ENCODE measurements around the gene KCNMA1.

Gene KCNMA1

GRCh38 chr10:77409697-77410471 lies 227.7 kb downstream of the KCNMA1 start:
- peaks cover 3% of the 10 kb centered on the region for H3K4me1 ChIP-seq (ENCODE audit: control insufficient read depth, insufficient read depth, low read length)
- H3K9ac ChIP-seq (ENCODE audit: low read depth, low read length): no peak overlapping the region
- no peaks in the 10 kb centered on the region for H3K27me3 ChIP-seq (ENCODE audit: control insufficient read depth, insufficient read depth, low read length)
- no peaks in the 10 kb centered on the region for H3K9me3 ChIP-seq (ENCODE audit: control insufficient read depth, insufficient read depth, low read length)
- no peaks in the 10 kb centered on the region for H3K36me3 ChIP-seq (ENCODE audit: control insufficient read depth, insufficient read depth, low read length)
- H3K4me3 ChIP-seq (ENCODE audit: low read depth, low read length): no peak overlapping the region

- H3K4me3 ChIP-seq (ENCODE audit: low read depth, low read length): no peak overlapping the region
- peaks cover 3% of the 10 kb centered on the region for H3K4me1 ChIP-seq (ENCODE audit: control insufficient read depth, insufficient read depth, low read length)
- H3K36me3 ChIP-seq (ENCODE audit: control insufficient read depth, insufficient read depth, low read length): no peaks in the 10 kb centered on the region
Measured at GRCh38 chr10:77408259-77408658, 229.3 kb downstream of the KCNMA1 start.

DNA sequence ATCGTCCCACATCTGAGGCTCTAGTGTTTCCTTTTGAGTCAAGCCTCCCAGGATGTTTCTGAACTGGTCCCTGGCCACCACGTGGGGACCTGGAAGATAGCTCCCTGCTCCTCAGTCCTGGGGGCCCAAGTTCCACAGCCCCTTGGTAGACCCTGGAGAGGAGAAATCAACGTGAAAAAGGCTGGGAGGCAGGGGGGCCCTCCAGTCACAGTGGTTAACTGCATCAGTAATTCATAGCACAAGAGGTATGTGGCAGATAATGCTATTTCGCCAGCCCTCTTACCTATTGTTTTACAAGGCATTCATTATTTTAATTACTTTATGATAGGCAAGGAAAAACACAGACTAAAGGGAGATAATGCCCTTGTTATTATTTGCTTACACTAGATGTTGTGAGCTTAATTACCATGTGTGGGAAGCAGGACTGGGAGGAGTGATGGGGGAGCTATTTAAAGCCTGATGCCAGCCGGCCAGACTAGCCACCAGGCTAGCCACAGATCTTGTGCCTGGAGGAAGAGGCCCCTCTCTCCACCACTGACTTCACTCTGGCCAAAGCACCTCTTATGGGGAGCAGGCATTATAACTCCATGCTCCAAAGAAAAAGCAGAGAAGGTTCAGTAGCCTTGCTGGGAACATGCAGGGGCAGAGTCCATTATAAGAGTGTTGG lies 230.7 kb downstream of the KCNMA1 start:
- no peaks in the 10 kb centered on the region for H3K36me3 ChIP-seq (ENCODE audit: control insufficient read depth, insufficient read depth, low read length)
- H3K27me3 ChIP-seq (ENCODE audit: control insufficient read depth, insufficient read depth, low read length): no peaks in the 10 kb centered on the region
- no peaks in the 10 kb centered on the region for H3K9me3 ChIP-seq (ENCODE audit: control insufficient read depth, insufficient read depth, low read length)
- no peak overlapping the region for H3K4me3 ChIP-seq (ENCODE audit: low read depth, low read length)
- no peak overlapping the region for H3K9ac ChIP-seq (ENCODE audit: low read depth, low read length)
- peaks cover 3% of the 10 kb centered on the region for H3K4me1 ChIP-seq (ENCODE audit: control insufficient read depth, insufficient read depth, low read length)

More at GRCh38 chr10:77408259-77408658, 229.3 kb downstream of the KCNMA1 start:
- Histone ChIP-seq H3K27me3 (ENCODE audit: control insufficient read depth, insufficient read depth, low read length) (no peaks in the 10 kb centered on the region), H3K9ac (ENCODE audit: low read depth, low read length) (no peak overlapping the region), H3K9me3 (ENCODE audit: control insufficient read depth, insufficient read depth, low read length) (no peaks in the 10 kb centered on the region)

- no peaks in the 10 kb centered on the region for H3K27me3 ChIP-seq (ENCODE audit: control insufficient read depth, insufficient read depth, low read length)
- H3K4me1 ChIP-seq (ENCODE audit: control insufficient read depth, insufficient read depth, low read length): peaks cover 3% of the 10 kb centered on the region
- no peak overlapping the region for H3K4me3 ChIP-seq (ENCODE audit: low read depth, low read length)
- no peak overlapping the region for H3K9ac ChIP-seq (ENCODE audit: low read depth, low read length)
- no peaks in the 10 kb centered on the region for H3K9me3 ChIP-seq (ENCODE audit: control insufficient read depth, insufficient read depth, low read length)
- H3K36me3 ChIP-seq (ENCODE audit: control insufficient read depth, insufficient read depth, low read length): no peaks in the 10 kb centered on the region
Measured at GRCh38 chr10:77405771-77406241, 231.8 kb downstream of the KCNMA1 start.

DNA sequence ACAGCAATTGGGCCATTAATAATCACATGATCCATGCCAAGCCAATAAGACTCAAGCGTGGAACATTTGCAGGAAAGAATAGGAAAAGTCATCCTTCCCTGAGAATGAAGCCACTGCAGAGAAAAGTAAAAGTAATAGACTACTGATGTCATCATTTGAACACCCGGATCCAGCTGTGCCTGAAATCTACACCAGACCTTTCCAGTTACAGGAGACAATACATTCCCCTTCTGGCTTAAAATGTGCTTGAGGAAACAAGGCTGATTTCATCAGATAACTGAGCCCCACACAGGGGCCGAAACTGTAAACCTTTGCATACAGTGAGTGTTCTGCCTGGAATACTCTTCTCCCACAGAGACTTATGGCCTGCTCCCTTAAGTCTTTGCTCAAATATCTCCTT lies 232.8 kb downstream of the KCNMA1 start:
- Histone ChIP-seq H3K9ac (ENCODE audit: low read depth, low read length) (no peak overlapping the region), H3K4me3 (ENCODE audit: low read depth, low read length) (no peak overlapping the region), H3K9me3 (ENCODE audit: control insufficient read depth, insufficient read depth, low read length) (no peaks in the 10 kb centered on the region)

GRCh38 chr10:77403761-77404160 lies 233.8 kb downstream of the KCNMA1 start:
- no peaks in the 10 kb centered on the region for H3K27me3 ChIP-seq (ENCODE audit: control insufficient read depth, insufficient read depth, low read length)
- H3K4me1 ChIP-seq (ENCODE audit: control insufficient read depth, insufficient read depth, low read length): peaks cover 3% of the 10 kb centered on the region
- H3K9me3 ChIP-seq (ENCODE audit: control insufficient read depth, insufficient read depth, low read length): no peaks in the 10 kb centered on the region
- H3K4me3 ChIP-seq (ENCODE audit: low read depth, low read length): no peak overlapping the region
- no peaks in the 10 kb centered on the region for H3K36me3 ChIP-seq (ENCODE audit: control insufficient read depth, insufficient read depth, low read length)
- H3K9ac ChIP-seq (ENCODE audit: low read depth, low read length): no peak overlapping the region

More for the DNA sequence above, 232.8 kb downstream of the KCNMA1 start:
- Histone ChIP-seq H3K4me1 (ENCODE audit: control insufficient read depth, insufficient read depth, low read length) (peaks cover 3% of the 10 kb centered on the region), H3K27me3 (ENCODE audit: control insufficient read depth, insufficient read depth, low read length) (no peaks in the 10 kb centered on the region), H3K36me3 (ENCODE audit: control insufficient read depth, insufficient read depth, low read length) (no peaks in the 10 kb centered on the region)

DNA sequence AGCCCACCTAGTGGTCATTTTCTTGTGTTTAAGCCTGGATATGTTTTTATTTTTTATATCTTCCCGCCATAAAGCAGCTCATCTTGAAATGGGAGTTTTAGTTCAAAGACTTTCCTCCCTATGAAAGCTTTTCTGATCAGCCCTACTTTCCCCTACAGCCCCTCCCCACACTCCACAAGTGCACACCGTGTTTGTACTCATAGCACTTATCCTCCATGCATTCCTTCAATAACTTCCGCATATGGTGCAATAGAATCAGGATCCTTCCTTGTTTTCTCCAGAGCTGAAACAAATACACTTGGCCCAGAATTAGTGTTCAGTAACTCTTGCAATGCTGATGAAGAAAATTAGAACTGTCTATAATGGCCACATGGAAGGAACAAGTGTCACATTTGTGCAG lies 235.9 kb downstream of the KCNMA1 start:
- no peaks in the 10 kb centered on the region for H3K36me3 ChIP-seq (ENCODE audit: control insufficient read depth, insufficient read depth, low read length)
- no peak overlapping the region for H3K9ac ChIP-seq (ENCODE audit: low read depth, low read length)
- H3K4me3 ChIP-seq (ENCODE audit: low read depth, low read length): no peak overlapping the region
- H3K9me3 ChIP-seq (ENCODE audit: control insufficient read depth, insufficient read depth, low read length): no peaks in the 10 kb centered on the region
- no peaks in the 10 kb centered on the region for H3K27me3 ChIP-seq (ENCODE audit: control insufficient read depth, insufficient read depth, low read length)
- no peaks in the 10 kb centered on the region for H3K4me1 ChIP-seq (ENCODE audit: control insufficient read depth, insufficient read depth, low read length)

DNA sequence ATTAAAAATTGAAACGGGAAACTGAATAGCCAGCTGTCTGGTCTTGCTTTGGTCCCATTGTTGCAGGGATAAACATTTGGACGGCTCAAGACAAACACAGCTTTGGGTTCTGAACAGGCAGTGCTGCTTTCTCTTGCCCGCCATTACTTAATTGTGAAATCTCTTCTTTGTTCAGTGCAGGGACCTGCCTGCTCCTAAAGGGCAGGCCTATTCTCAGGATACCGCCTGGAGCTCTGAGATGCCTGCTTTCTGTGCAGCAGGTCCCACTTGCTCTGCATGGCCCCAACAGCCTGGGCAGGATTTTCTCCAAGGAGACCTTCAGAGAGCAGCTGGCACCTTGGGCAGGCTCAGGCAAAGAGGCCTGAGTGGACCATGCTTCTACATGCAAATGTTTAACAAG lies 237.6 kb downstream of the KCNMA1 start:
- Histone ChIP-seq H3K27me3 (ENCODE audit: control insufficient read depth, insufficient read depth, low read length) (no peaks in the 10 kb centered on the region), H3K9me3 (ENCODE audit: control insufficient read depth, insufficient read depth, low read length) (no peaks in the 10 kb centered on the region), H3K4me1 (ENCODE audit: control insufficient read depth, insufficient read depth, low read length) (no peaks in the 10 kb centered on the region), H3K4me3 (ENCODE audit: low read depth, low read length) (no peak overlapping the region), H3K9ac (ENCODE audit: low read depth, low read length) (no peak overlapping the region), H3K36me3 (ENCODE audit: control insufficient read depth, insufficient read depth, low read length) (no peaks in the 10 kb centered on the region)

GRCh38 chr10:77398986-77399755 lies 238.4 kb downstream of the KCNMA1 start:
- H3K4me1 ChIP-seq (ENCODE audit: control insufficient read depth, insufficient read depth, low read length): no peaks in the 10 kb centered on the region
- H3K9ac ChIP-seq (ENCODE audit: low read depth, low read length): no peak overlapping the region
- H3K36me3 ChIP-seq (ENCODE audit: control insufficient read depth, insufficient read depth, low read length): no peaks in the 10 kb centered on the region
- H3K4me3 ChIP-seq (ENCODE audit: low read depth, low read length): no peak overlapping the region
- H3K27me3 ChIP-seq (ENCODE audit: control insufficient read depth, insufficient read depth, low read length): no peaks in the 10 kb centered on the region
- no peaks in the 10 kb centered on the region for H3K9me3 ChIP-seq (ENCODE audit: control insufficient read depth, insufficient read depth, low read length)

DNA sequence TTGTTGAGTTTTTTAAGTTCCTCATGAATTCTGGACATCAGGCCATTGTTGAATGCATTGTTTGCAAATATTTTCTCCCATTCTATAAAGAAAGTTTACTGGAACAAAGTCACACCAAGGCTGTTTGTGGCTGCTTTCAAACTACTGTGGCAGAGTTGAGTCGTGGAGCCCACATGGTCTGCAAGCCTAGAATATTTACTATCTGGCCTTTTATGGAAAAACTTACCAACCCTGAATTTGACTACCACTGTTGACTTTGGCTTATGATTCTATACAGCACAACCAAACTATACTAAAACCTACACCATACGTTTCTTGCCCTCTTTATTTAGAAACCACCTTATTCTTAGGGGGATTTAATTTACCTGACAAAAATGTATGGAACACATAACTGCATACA lies 239.1 kb downstream of the KCNMA1 start:
- no peaks in the 10 kb centered on the region for H3K36me3 ChIP-seq (ENCODE audit: control insufficient read depth, insufficient read depth, low read length)
- no peaks in the 10 kb centered on the region for H3K9me3 ChIP-seq (ENCODE audit: control insufficient read depth, insufficient read depth, low read length)
- no peaks in the 10 kb centered on the region for H3K4me1 ChIP-seq (ENCODE audit: control insufficient read depth, insufficient read depth, low read length)
- no peak overlapping the region for H3K4me3 ChIP-seq (ENCODE audit: low read depth, low read length)
- no peaks in the 10 kb centered on the region for H3K27me3 ChIP-seq (ENCODE audit: control insufficient read depth, insufficient read depth, low read length)
- H3K9ac ChIP-seq (ENCODE audit: low read depth, low read length): no peak overlapping the region

DNA sequence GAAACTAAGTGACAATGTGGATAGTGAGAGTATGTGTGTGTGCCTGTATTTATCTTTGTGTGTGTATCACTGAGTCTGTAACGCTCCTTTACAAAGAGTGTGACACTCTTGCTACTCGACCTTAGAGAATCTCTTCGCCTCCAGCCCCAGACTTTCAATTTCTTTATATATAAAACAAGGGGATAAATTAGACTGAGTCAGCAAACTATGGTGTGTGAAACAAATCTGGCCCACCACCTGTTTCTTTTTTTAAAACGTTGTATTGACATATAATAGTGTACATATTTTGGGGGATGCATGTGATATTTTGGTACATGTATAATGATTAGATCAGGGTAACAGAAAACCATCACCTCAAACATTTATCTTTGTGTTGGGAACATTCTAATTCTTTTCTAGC lies 240.5 kb downstream of the KCNMA1 start:
- no peaks in the 10 kb centered on the region for H3K4me1 ChIP-seq (ENCODE audit: control insufficient read depth, insufficient read depth, low read length)
- no peaks in the 10 kb centered on the region for H3K27me3 ChIP-seq (ENCODE audit: control insufficient read depth, insufficient read depth, low read length)
- H3K36me3 ChIP-seq (ENCODE audit: control insufficient read depth, insufficient read depth, low read length): no peaks in the 10 kb centered on the region
- no peak overlapping the region for H3K4me3 ChIP-seq (ENCODE audit: low read depth, low read length)
- H3K9me3 ChIP-seq (ENCODE audit: control insufficient read depth, insufficient read depth, low read length): no peaks in the 10 kb centered on the region
- no peak overlapping the region for H3K9ac ChIP-seq (ENCODE audit: low read depth, low read length)
